ENCODE data around the gene EIF4G3. TPM values are rescaled to one million over a fixed set of nuclear protein-coding genes. Genes with fewer than 3 reads are reported as not detected.
"Not testable (repeated sequence)": the region's sequence is repeated elsewhere in the genome, so short reads cannot be mapped to it uniquely, and the experiment has no call there.

EIF4G3 gene
- total RNA-seq, 4 donors from 2014 or later: 56.6 to 131 (median 70.8) TPM

- no peaks in the 10 kb centered on the region for H3K27me3 ChIP-seq
These were observed 1.9 kb downstream of the EIF4G3 start for GRCh38 chr1:21174654-21175323.

GRCh38 chr1:21174230-21174629 lies 2.5 kb downstream of the EIF4G3 start:
- no peak for DNase-seq
- no peaks in the 10 kb centered on the region for H3K27me3 ChIP-seq
- TF ChIP-seq CTCF (IDR thresholded peaks at IDR 0.05) (no peak), POLR2A (IDR thresholded peaks at IDR 0.05) (no peak)
- peaks cover 0 to 17% (median 0%) of the 10 kb centered on the region in 4 donors for H3K4me1 ChIP-seq
- H3K36me3 ChIP-seq: peaks cover 0 to 3% (median 0%) of the 10 kb centered on the region in 3 donors
- peak overlapping the region in 2 of 4 donors; percentile 79 to 95 for H3K4me3 ChIP-seq
- H3K9me3 ChIP-seq: no peaks in the 10 kb centered on the region
- peak overlapping the region in 3 of 4 donors; percentile 85 to 93 (median 89) for H3K27ac ChIP-seq

More at GRCh38 chr1:21174654-21175323, 1.9 kb downstream of the EIF4G3 start:
- H3K9me3 ChIP-seq: no peaks in the 10 kb centered on the region
- TF ChIP-seq POLR2A (IDR thresholded peaks at IDR 0.05): no peak
- no peak for TF ChIP-seq CTCF (IDR thresholded peaks at IDR 0.05)
- no peak for DNase-seq
- no peaks in the 10 kb centered on the region for H3K36me3 ChIP-seq
- H3K4me3 ChIP-seq: peak overlapping the region; percentile 53 to 95 (median 77)
- peak overlapping the region; percentile 85 to 93 (median 91) for H3K27ac ChIP-seq
- peaks cover 0 to 17% (median 0%) of the 10 kb centered on the region in 4 donors for H3K4me1 ChIP-seq

- Histone ChIP-seq H3K36me3 (peaks cover 0 to 14% (median 0%) of the 10 kb centered on the region in 3 donors), H3K4me1 (peaks cover 0 to 17% (median 0%) of the 10 kb centered on the region in 4 donors)
- not testable (repeated sequence) for H3K27me3 ChIP-seq, H3K4me3 ChIP-seq, DNase-seq, H3K27ac ChIP-seq, H3K9me3 ChIP-seq
These were observed 3.6 kb downstream of the EIF4G3 start for GRCh38 chr1:21173096-21173495.

- DNase-seq, H3K4me3 ChIP-seq, H3K9me3 ChIP-seq, H3K27ac ChIP-seq, H3K27me3 ChIP-seq: not testable (repeated sequence)
- H3K4me1 ChIP-seq: peaks cover 0 to 17% (median 0%) of the 10 kb centered on the region in 4 donors
- H3K36me3 ChIP-seq: peaks cover 0 to 23% (median 0%) of the 10 kb centered on the region in 3 donors
These were observed 5.9 kb downstream of the EIF4G3 start for GRCh38 chr1:21170837-21171236.

GRCh38 chr1:21168444-21168843 lies 8.3 kb downstream of the EIF4G3 start:
- no peak for TF ChIP-seq CTCF (IDR thresholded peaks at IDR 0.05)
- no peak for TF ChIP-seq POLR2A (IDR thresholded peaks at IDR 0.05)

GRCh38 chr1:21165646-21166045 lies 11.1 kb downstream of the EIF4G3 start:
- TF ChIP-seq POLR2A (IDR thresholded peaks at IDR 0.05) (no peak), CTCF (IDR thresholded peaks at IDR 0.05) (no peak)
- H3K9me3 ChIP-seq: no peaks in the 10 kb centered on the region
- no peak overlapping the region for H3K4me3 ChIP-seq
- H3K27me3 ChIP-seq: no peaks in the 10 kb centered on the region
- DNase-seq: no peak
- peaks cover 0 to 38% (median 0%) of the 10 kb centered on the region in 3 donors for H3K36me3 ChIP-seq
- H3K27ac ChIP-seq: no peak overlapping the region
- H3K4me1 ChIP-seq: peaks cover 0 to 2% (median 0%) of the 10 kb centered on the region in 4 donors

More at GRCh38 chr1:21168444-21168843, 8.3 kb downstream of the EIF4G3 start:
- Histone ChIP-seq H3K27me3 (no peaks in the 10 kb centered on the region), H3K36me3 (peaks cover 0 to 27% (median 0%) of the 10 kb centered on the region in 3 donors), H3K4me3 (no peak overlapping the region), H3K4me1 (peaks cover 0 to 6% (median 0%) of the 10 kb centered on the region in 4 donors), H3K27ac (no peak overlapping the region), H3K9me3 (no peaks in the 10 kb centered on the region)
- DNase-seq: no peak
